ENCODE measurements around the gene TNFAIP3.

The TNFAIP3 gene

GRCh38 chr6:137926207-137926731 lies 59.2 kb downstream of the TNFAIP3 start:
- DNase-seq, result no peak

GRCh38 chr6:137926985-137927384 lies 59.9 kb downstream of the TNFAIP3 start:
- DNase-seq, result no peak

GRCh38 chr6:137927777-137928218 lies 60.7 kb downstream of the TNFAIP3 start:
- peak; percentile 32 for DNase-seq

GRCh38 chr6:137928286-137928685 lies 61.2 kb downstream of the TNFAIP3 start:
- DNase-seq, result no peak

DNA sequence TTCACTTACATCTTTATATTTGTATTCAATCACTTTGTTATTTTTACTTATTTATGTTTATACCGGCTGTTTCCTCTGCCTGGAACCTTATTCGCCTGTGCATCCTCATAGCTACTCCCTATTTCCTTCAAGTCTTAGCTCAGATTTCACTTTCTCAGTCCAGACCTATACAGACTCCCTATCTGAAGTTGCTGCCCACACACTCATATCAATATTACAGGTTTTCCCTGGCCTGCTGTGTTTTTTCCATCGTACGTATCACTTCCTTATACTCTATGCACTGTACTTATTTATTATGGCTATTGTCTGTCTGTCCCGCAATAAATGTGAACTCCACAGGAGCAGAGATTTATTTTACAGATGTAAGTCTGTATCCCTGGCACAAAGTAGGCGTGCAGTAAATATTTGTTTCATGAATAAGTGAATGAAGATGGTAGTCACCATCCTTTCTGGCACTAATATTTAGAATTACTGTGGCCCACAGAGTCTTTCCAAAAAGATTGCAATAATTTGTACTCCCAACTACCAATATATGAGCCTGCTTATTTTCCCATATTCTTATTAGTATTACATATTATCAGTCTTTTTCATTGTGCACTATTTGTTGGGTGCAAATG lies 64.9 kb downstream of the TNFAIP3 start:
- DNase-seq, result no peak
